ENCODE results near the gene GPC6. TPM values are rescaled to one million over a fixed set of nuclear protein-coding genes. Genes with fewer than 3 reads are reported as not detected.

GPC6 gene
- polyA plus RNA-seq, 1 donor from 2014 or later, result 9.0 TPM

GRCh38 chr13:93765062-93765461, 538.5 kb downstream of the GPC6 start:
- Histone ChIP-seq H3K27ac (ENCODE audit: low read length) (no peak overlapping the region), H3F3A (ENCODE audit: insufficient read depth, low read length, poor library complexity, severe bottlenecking) (peaks cover 9% of the 10 kb centered on the region), H3K4me2 (ENCODE audit: low read length) (no peak overlapping the region), H3K9me3 (ENCODE audit: low read length) (no peaks in the 10 kb centered on the region), H3K9ac (ENCODE audit: low read length) (no peak overlapping the region), H3K36me3 (ENCODE audit: insufficient read depth, low read length) (no peaks in the 10 kb centered on the region), H4K20me1 (ENCODE audit: insufficient read depth) (no peaks in the 10 kb centered on the region), H2AFZ (ENCODE audit: low read depth, low read length) (no peak overlapping the region), H3K4me3 (ENCODE audit: low read length) (no peak overlapping the region), H3K27me3 (ENCODE audit: insufficient read depth, low read depth, low read length) (no peaks in the 10 kb centered on the region), H3K79me2 (replicated peaks; ENCODE audit: insufficient read depth, low read length) (no peaks in the 10 kb centered on the region), H3K9me2 (ENCODE audit: insufficient read depth, low read length) (peaks cover 5% of the 10 kb centered on the region)
- TF ChIP-seq REST (IDR thresholded peaks at IDR 0.05; ENCODE audit: borderline replicate concordance), result no peak
- TF ChIP-seq RAD21 (conservative IDR thresholded peaks at IDR 0.05), result no peak
- TF ChIP-seq SMC3 (conservative IDR thresholded peaks at IDR 0.05; ENCODE audit: poor library complexity), result no peak
- TF ChIP-seq TAF1 (IDR thresholded peaks at IDR 0.05; ENCODE audit: low read depth), result no peak
- TF ChIP-seq, protein P1, sequence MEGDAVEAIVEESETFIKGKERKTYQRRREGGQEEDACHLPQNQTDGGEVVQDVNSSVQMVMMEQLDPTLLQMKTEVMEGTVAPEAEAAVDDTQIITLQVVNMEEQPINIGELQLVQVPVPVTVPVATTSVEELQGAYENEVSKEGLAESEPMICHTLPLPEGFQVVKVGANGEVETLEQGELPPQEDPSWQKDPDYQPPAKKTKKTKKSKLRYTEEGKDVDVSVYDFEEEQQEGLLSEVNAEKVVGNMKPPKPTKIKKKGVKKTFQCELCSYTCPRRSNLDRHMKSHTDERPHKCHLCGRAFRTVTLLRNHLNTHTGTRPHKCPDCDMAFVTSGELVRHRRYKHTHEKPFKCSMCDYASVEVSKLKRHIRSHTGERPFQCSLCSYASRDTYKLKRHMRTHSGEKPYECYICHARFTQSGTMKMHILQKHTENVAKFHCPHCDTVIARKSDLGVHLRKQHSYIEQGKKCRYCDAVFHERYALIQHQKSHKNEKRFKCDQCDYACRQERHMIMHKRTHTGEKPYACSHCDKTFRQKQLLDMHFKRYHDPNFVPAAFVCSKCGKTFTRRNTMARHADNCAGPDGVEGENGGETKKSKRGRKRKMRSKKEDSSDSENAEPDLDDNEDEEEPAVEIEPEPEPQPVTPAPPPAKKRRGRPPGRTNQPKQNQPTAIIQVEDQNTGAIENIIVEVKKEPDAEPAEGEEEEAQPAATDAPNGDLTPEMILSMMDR (IDR thresholded peaks at IDR 0.05; ENCODE audit: poor library complexity, severe bottlenecking), result no peak
- TF ChIP-seq POLR2AphosphoS5 (IDR thresholded peaks at IDR 0.05), result no peak
- TF ChIP-seq MXI1 (conservative IDR thresholded peaks at IDR 0.05; ENCODE audit: poor library complexity, severe bottlenecking), result no peak
- no peak for TF ChIP-seq EZH2 (IDR thresholded peaks at IDR 0.05; ENCODE audit: borderline replicate concordance, insufficient read depth, low read length, poor library complexity, severe bottlenecking)
- no peak for TF ChIP-seq EP300 (conservative IDR thresholded peaks at IDR 0.05; ENCODE audit: poor library complexity, severe bottlenecking)

DNA sequence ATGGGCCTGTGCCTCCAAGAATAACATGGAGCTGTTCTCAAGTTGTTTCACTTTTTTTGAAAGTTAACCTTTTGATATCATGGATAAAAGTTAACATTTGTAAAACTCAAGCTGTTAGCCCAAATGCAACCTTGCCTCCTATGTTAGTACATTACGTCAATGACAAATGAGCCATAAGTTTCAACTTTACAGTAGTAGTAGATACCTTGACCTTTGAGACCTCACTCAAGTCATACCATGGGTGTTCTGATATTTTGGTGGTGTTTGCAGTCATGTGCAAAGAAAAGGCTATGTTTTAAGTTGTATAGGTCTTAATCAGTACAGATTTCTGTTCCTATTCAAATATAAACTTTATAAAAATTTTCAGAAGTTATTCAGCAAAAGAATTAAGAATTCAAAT, 539.2 kb downstream of the GPC6 start:
- no peaks in the 10 kb centered on the region for H3K9me3 ChIP-seq (ENCODE audit: low read length)
- peaks cover 5% of the 10 kb centered on the region for H3K9me2 ChIP-seq (ENCODE audit: insufficient read depth, low read length)
- no peak for TF ChIP-seq EP300 (conservative IDR thresholded peaks at IDR 0.05; ENCODE audit: poor library complexity, severe bottlenecking)
- no peak for TF ChIP-seq POLR2AphosphoS5 (IDR thresholded peaks at IDR 0.05)
- no peak for TF ChIP-seq EZH2 (IDR thresholded peaks at IDR 0.05; ENCODE audit: borderline replicate concordance, insufficient read depth, low read length, poor library complexity, severe bottlenecking)
- TF ChIP-seq MXI1 (conservative IDR thresholded peaks at IDR 0.05; ENCODE audit: poor library complexity, severe bottlenecking), result no peak
- no peak for TF ChIP-seq SMC3 (conservative IDR thresholded peaks at IDR 0.05; ENCODE audit: poor library complexity)
- TF ChIP-seq TAF1 (IDR thresholded peaks at IDR 0.05; ENCODE audit: low read depth), result no peak
- TF ChIP-seq, protein P1 (IDR thresholded peaks at IDR 0.05; ENCODE audit: poor library complexity, severe bottlenecking), result no peak
- no peak for TF ChIP-seq RAD21 (conservative IDR thresholded peaks at IDR 0.05)
- TF ChIP-seq REST (IDR thresholded peaks at IDR 0.05; ENCODE audit: borderline replicate concordance), result no peak
- H3F3A ChIP-seq (ENCODE audit: insufficient read depth, low read length, poor library complexity, severe bottlenecking), result peaks cover 9% of the 10 kb centered on the region
- H3K4me3 ChIP-seq (ENCODE audit: low read length), result no peak overlapping the region
- H3K36me3 ChIP-seq (ENCODE audit: insufficient read depth, low read length), result no peaks in the 10 kb centered on the region
- no peaks in the 10 kb centered on the region for H4K20me1 ChIP-seq (ENCODE audit: insufficient read depth)
- H2AFZ ChIP-seq (ENCODE audit: low read depth, low read length), result no peak overlapping the region
- no peak overlapping the region for H3K4me2 ChIP-seq (ENCODE audit: low read length)
- H3K27me3 ChIP-seq (ENCODE audit: insufficient read depth, low read depth, low read length), result no peaks in the 10 kb centered on the region
- no peaks in the 10 kb centered on the region for H3K79me2 ChIP-seq (replicated peaks; ENCODE audit: insufficient read depth, low read length)
- H3K27ac ChIP-seq (ENCODE audit: low read length), result no peak overlapping the region
- no peak overlapping the region for H3K9ac ChIP-seq (ENCODE audit: low read length)

All from neural cell (in vitro differentiated cells).